ENCODE results near the gene MPZL1. TPM values are rescaled to one million over a fixed set of nuclear protein-coding genes. Genes with fewer than 3 reads are reported as not detected.

The MPZL1 gene
- total and polyA plus RNA-seq, 4 donors = 11.3 to 26.1 (median 16.8) TPM

DNA sequence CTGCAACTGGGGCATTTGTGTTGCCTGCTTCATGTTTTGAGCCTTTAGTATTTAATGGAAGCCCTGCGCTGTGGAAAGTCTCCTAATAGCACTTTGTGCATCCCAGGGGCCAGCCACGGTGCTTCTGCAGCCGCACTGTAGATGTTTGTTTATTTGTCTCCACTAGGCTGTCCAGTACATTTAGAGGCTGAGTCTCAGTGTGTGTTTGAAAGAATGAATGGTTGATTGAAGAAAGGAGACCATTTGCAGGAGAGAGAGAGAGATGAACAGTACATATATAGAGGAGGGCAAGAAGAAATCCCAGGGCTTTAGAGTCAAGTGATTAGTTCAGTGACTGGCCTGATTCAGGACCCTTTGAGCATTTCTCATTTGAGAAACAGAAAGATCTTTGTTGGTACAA lies 33.9 kb downstream of the MPZL1 start:
- 82% methylated on average over 3 of the region's 3 CpGs for WGBS
- no peaks in the 10 kb centered on the region for H3K36me3 ChIP-seq (ENCODE audit: control insufficient read depth in 4 of 4, insufficient read depth in 3 of 4, low read depth in 1 of 4, low read length in 3 of 4)
- TF ChIP-seq JUND (IDR thresholded peaks at IDR 0.05) (no peak), CTCF (IDR thresholded peaks at IDR 0.05; ENCODE audit: low read depth, low read length, missing input control) (no peak), SP1 (IDR thresholded peaks at IDR 0.05) (no peak), HNF4G (IDR thresholded peaks at IDR 0.05) (no peak), TAF1 (conservative IDR thresholded peaks at IDR 0.05) (no peak), FOXA1 (IDR thresholded peaks at IDR 0.05) (no peak), ZBTB33 (IDR thresholded peaks at IDR 0.05) (no peak), GABPA (IDR thresholded peaks at IDR 0.05 in 1 of 2, conservative IDR thresholded peaks at IDR 0.05 in 1 of 2) (no peak), EGR1 (IDR thresholded peaks at IDR 0.05; ENCODE audit: low read depth in 2 of 2) (no peak), HNF4A (conservative IDR thresholded peaks at IDR 0.05) (no peak), YY1 (IDR thresholded peaks at IDR 0.05) (no peak), REST (IDR thresholded peaks at IDR 0.05) (no peak), FOXA2 (IDR thresholded peaks at IDR 0.05) (no peak), RAD21 (IDR thresholded peaks at IDR 0.05) (no peak)
- TF ChIP-seq, protein P1, sequence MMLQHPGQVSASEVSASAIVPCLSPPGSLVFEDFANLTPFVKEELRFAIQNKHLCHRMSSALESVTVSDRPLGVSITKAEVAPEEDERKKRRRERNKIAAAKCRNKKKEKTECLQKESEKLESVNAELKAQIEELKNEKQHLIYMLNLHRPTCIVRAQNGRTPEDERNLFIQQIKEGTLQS (IDR thresholded peaks at IDR 0.05) = no peak
- TF ChIP-seq, protein P2, sequence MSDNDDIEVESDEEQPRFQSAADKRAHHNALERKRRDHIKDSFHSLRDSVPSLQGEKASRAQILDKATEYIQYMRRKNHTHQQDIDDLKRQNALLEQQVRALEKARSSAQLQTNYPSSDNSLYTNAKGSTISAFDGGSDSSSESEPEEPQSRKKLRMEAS (IDR thresholded peaks at IDR 0.05) = no peak
- no peak overlapping the region for H3K9ac ChIP-seq (ENCODE audit: low read depth in 1 of 2, low read length in 2 of 2)
- H3K4me1 ChIP-seq (ENCODE audit: control insufficient read depth in 4 of 4, insufficient read depth in 4 of 4, low read length in 3 of 4) = peaks cover 2 to 10% (median 8%) of the 10 kb centered on the region in 4 donors
- H3K4me3 ChIP-seq (ENCODE audit: low read depth in 1 of 3, low read length in 3 of 3) = no peak overlapping the region
- H3K27ac ChIP-seq (ENCODE audit: low read depth in 1 of 2, low read length in 2 of 2) = no peak overlapping the region
- no peaks in the 10 kb centered on the region for H3K9me3 ChIP-seq (ENCODE audit: control insufficient read depth in 4 of 4, low read length in 3 of 4)
- no peak for DNase-seq (ENCODE audit: low spot score)
- no peaks in the 10 kb centered on the region for H3K27me3 ChIP-seq (ENCODE audit: control insufficient read depth in 4 of 4, insufficient read depth in 4 of 4, low read length in 3 of 4)

Measured in liver (tissue), 9 donors.